D341Med (cell line): ENCODE data around the gene TYRO3.

Experiments
- DNase-seq: peaks from one replicate; pipeline ENCODE4 v3.0.0; 2012; ENCODE audit warnings: low spot score

The TYRO3 gene

GRCh38 chr15:41558400-41559238 lies at the start of gene TYRO3:
TSS of gene TYRO3 (plus strand) at chr15:41559212. CDS start at chr15:41559258, 46 bp downstream.
- DNase-seq, result peak; percentile 87

GRCh38 chr15:41510728-41511127 lies 48.3 kb upstream of the TYRO3 start:
- no peak for DNase-seq

GRCh38 chr15:41511331-41511898 lies 47.6 kb upstream of the TYRO3 start:
- no peak for DNase-seq

GRCh38 chr15:41511899-41512369 lies 47.1 kb upstream of the TYRO3 start:
- DNase-seq, result no peak

GRCh38 chr15:41512512-41512939 lies 46.5 kb upstream of the TYRO3 start:
- DNase-seq, result no peak

GRCh38 chr15:41512940-41513505 lies 46.0 kb upstream of the TYRO3 start:
- DNase-seq, result no peak

GRCh38 chr15:41513506-41514227 lies 45.3 kb upstream of the TYRO3 start, which contains the start of gene LTK:
TSS of gene LTK (minus strand) at chr15:41513827. CDS start at chr15:41513709, 118 bp downstream.
- DNase-seq, result no peak

GRCh38 chr15:41517895-41518449 lies 41.0 kb upstream of the TYRO3 start:
- no peak for DNase-seq

- no peak for DNase-seq
These were observed 38.4 kb upstream of the TYRO3 start for GRCh38 chr15:41520636-41521035.

GRCh38 chr15:41521614-41522013 lies 37.4 kb upstream of the TYRO3 start:
- no peak for DNase-seq

- no peak for DNase-seq
These were observed 35.9 kb upstream of the TYRO3 start for GRCh38 chr15:41523097-41523496.

- no peak for DNase-seq
These were observed 28.6 kb upstream of the TYRO3 start for GRCh38 chr15:41530363-41530956.

GRCh38 chr15:41535544-41535943 lies 23.5 kb upstream of the TYRO3 start:
- no peak for DNase-seq

- DNase-seq, result no peak
These were observed 22.1 kb upstream of the TYRO3 start for GRCh38 chr15:41536866-41537265.

GRCh38 chr15:41543521-41543870 lies 15.5 kb upstream of the TYRO3 start:
- no peak for DNase-seq

- DNase-seq, result no peak
These were observed 14.4 kb upstream of the TYRO3 start for GRCh38 chr15:41544650-41545015.

- DNase-seq, result no peak
These were observed 13.8 kb upstream of the TYRO3 start for GRCh38 chr15:41545218-41545617.

- DNase-seq, result no peak
These were observed 11.9 kb upstream of the TYRO3 start for GRCh38 chr15:41546851-41547786.

GRCh38 chr15:41550066-41550775 lies 8.8 kb upstream of the TYRO3 start:
- DNase-seq, result no peak

GRCh38 chr15:41553731-41554130 lies 5.3 kb upstream of the TYRO3 start:
- no peak for DNase-seq
